ENCODE results near the gene FBXO24. TPM values are rescaled to one million over a fixed set of nuclear protein-coding genes. Genes with fewer than 3 reads are reported as not detected.

Gene FBXO24
- total RNA-seq, 2 experiments from 2014 or later = 1.4 to 2.1 TPM

GRCh38 chr7:100607111-100607510, 21.0 kb downstream of the FBXO24 start:
- ATAC-seq (no peak), DNase-seq (no peak)
- Mint-ChIP-seq H3K4me3 (no peak overlapping the region), H3K9me3 (ENCODE audit: low read depth) (no peaks in the 10 kb centered on the region), H3K36me3 (ENCODE audit: low read depth) (no peaks in the 10 kb centered on the region), H3K4me1 (peaks cover 18% of the 10 kb centered on the region), H3K27ac (no peak overlapping the region), H3K27me3 (peaks cover 3% of the 10 kb centered on the region)
- intact Hi-C loops (cut with DNase I, micrococcal nuclease) = no loop called here
- POLR2A ChIA-PET = interaction anchor here (1.7 kb wide), 1 partner anchor 99 kb away, joined by 4 read pairs; the partner anchor contains the start of gene POP7
- CTCF ChIA-PET = interaction anchor here (1.7 kb wide), 1 partner anchor 10 kb away, joined by 5 read pairs; no protein-coding TSS in a partner anchor

- no peak for ATAC-seq
- Mint-ChIP-seq H3K36me3 (ENCODE audit: low read depth) (no peaks in the 10 kb centered on the region), H3K4me3 (no peak overlapping the region), H3K27me3 (peaks cover 3% of the 10 kb centered on the region), H3K9me3 (ENCODE audit: low read depth) (no peaks in the 10 kb centered on the region), H3K27ac (peak overlapping the region; percentile 44), H3K4me1 (peaks cover 23% of the 10 kb centered on the region)
- POLR2A ChIA-PET = no interaction called here
- no peak for DNase-seq
- CTCF ChIA-PET = interaction anchor here (1.2 kb wide), 1 partner anchor 24 kb away, joined by 3 read pairs; no protein-coding TSS in a partner anchor
- intact Hi-C loops (cut with DNase I, micrococcal nuclease) = loop anchor here in 1 of 2 experiments (5.0 kb wide), 2 partner anchors 82 to 267 kb away; partner anchors contain the start of genes GIGYF1 and SRRT
These were observed 23.8 kb downstream of the FBXO24 start for GRCh38 chr7:100609958-100610357.

DNA sequence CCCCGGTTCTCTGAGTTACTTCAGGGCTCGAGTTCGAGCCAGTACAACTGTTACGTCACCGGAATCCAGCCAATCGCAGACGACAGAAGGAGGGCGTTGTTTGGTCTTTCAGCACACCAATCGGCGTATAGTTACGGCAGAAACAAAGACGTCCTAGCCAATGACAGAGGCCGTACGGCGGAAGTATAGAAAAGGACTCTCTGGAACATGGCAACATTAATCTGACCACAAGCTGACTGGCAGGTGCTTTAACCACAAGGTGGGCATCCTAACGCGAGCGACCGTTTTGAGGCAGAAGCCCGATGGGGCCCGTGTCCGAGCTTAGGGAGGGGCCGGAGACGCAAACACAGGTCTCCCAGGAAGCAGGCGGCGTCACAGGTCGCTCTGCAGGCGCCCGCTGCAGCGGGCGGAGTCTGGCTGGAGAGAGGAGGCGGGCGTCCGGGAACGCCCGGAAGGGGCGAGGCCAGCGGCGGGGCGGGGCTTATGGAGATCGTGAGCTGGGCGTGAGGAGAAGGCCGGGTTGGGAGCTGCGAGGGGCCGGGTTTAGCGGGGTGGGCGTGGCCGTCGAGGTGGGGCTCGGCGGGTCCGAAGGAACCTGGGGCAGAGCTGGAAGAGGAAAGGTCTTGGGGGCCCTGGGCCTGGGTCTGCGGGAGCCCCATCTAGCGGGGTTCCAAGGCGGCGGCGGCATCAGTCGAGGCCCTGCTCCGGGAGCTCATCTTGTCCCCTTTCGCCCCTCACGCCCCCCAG, 26.0 kb downstream of the FBXO24 start, which contains the start of gene MOSPD3:
MOSPD3 (plus strand) TSS at position 558 of the 747 bp plus-strand sequence. CDS start 252 bp downstream, outside the sequence.
- H3K27me3 Mint-ChIP-seq = no peaks in the 10 kb centered on the region
- CTCF ChIA-PET = interaction anchor here (0.6 to 3.9 kb wide), 18 partner anchors 8 to 478 kb away, joined by 3 to 22 read pairs (median 5); partner anchors contain the start of genes FBXO24, LRCH4, PCOLCE and POP7
- POLR2A ChIA-PET = interaction anchor here (0.6 to 2.0 kb wide), 8 partner anchors 20 to 267 kb away, joined by 3 to 12 read pairs (median 4); partner anchors contain the start of genes FBXO24, GNB2, LRCH4 and POP7
- H3K36me3 Mint-ChIP-seq (ENCODE audit: low read depth) = no peaks in the 10 kb centered on the region
- intact Hi-C loops (cut with DNase I, micrococcal nuclease) = loop anchor here (1.0 to 5.0 kb wide), 17 partner anchors 8 to 435 kb away; partner anchors contain the start of genes FBXO24 (in 2 of the 2), GIGYF1 (in 2 of the 2), GNB2 (in 2 of the 2) and LRCH4 (in 2 of the 2)
- peak within 1 kb of the TSS; percentile 83 for H3K4me3 Mint-ChIP-seq
- peak within 1 kb of the TSS; percentile 100 for H3K27ac Mint-ChIP-seq
- DNase-seq (peak; percentile 99), ATAC-seq (peak; percentile 94)
- no peaks in the 10 kb centered on the region for H3K9me3 Mint-ChIP-seq (ENCODE audit: low read depth)
- peaks cover 17% of the 10 kb centered on the region for H3K4me1 Mint-ChIP-seq

DNA sequence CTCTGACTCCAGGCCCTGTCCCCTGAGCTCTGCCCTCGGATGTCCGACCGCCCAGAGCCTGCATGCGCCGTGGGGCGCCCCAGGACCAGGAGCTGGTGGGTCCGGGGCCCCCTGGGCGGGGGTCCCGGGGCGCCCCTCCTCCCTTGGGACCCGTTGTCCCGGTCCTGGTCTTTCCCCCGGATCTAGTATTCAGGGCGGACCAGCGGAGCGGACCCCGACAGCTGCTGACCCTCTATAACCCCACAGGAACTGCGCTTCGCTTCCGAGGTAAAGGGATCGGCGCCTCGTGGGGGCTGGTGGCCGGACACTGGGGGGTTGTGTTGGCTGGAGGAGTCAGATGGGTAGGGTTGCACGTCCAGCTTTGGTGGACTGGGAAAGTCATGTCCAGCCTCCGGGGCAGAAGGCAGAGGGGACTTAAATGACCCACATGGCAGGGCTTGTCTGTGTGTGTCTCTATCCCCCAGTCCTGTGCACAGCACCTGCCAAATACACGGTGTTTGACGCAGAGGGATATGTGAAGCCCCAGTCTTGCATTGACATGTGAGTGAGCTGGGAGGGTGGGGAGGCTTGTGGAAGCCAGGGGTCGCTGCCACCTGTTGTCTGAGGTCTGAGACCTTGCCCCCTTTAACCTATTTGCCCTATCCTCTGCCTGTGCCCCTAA, 26.7 kb downstream of the FBXO24 start:
- POLR2A ChIA-PET = interaction anchor here (0.6 to 2.0 kb wide), 11 partner anchors 14 to 268 kb away, joined by 3 to 12 read pairs (median 4); partner anchors contain the start of genes FBXO24, GNB2, LRCH4 and POP7
- Mint-ChIP-seq H3K27ac (no peak overlapping the region), H3K27me3 (no peaks in the 10 kb centered on the region), H3K9me3 (ENCODE audit: low read depth) (no peaks in the 10 kb centered on the region), H3K4me1 (peaks cover 17% of the 10 kb centered on the region), H3K36me3 (ENCODE audit: low read depth) (no peaks in the 10 kb centered on the region), H3K4me3 (peak overlapping the region; percentile 83)
- no peak for ATAC-seq
- CTCF ChIA-PET = interaction anchor here (0.6 to 3.9 kb wide), 21 partner anchors 8 to 479 kb away, joined by 3 to 22 read pairs (median 5); partner anchors contain the start of genes FBXO24, LRCH4, PCOLCE and POP7
- intact Hi-C loops (cut with DNase I, micrococcal nuclease) = loop anchor here (1.0 to 5.0 kb wide), 17 partner anchors 9 to 436 kb away; partner anchors contain the start of genes FBXO24 (in 2 of the 2), GIGYF1 (in 2 of the 2), GNB2 (in 2 of the 2) and LRCH4 (in 2 of the 2)
- peak; percentile 51 for DNase-seq

DNA sequence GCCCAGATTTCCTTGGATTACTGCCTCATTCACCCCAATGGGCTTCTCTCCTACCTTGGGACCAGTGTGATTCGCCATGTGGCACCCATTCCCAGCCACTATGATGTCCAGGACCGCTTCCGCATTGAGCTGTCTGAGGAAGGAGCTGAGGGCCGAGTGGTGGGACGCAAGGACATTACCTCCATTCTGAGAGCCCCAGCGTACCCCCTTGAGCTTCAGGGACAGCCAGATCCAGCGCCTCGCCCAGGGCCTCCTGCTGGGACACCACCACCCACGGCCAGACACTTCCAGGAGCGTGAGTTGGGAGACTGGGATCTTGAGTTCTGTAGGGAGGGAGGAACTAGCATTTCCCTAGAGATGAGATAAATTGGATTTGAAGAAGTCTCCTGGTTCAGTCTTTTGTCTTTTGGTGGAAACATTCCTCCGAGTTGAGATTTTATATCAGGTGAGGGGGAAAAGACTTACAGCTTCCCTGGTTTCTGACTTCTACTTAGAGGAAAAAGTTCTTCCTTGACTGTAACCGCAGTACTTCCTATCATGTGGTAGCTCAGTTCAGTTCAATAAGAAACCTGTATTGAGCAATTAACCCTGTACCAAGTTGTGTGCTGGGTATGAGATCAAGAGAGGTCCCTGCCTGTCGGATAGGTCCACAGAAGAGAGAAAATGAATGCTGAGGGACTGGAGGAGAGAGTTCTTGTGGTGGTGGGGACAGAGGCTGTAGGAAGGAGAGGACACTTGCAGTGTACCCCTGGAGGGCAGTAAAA, 27.5 kb downstream of the FBXO24 start:
- H3K4me3 Mint-ChIP-seq = peak overlapping the region; percentile 83
- intact Hi-C loops (cut with DNase I, micrococcal nuclease) = loop anchor here in 1 of 2 experiments (5.0 kb wide), 2 partner anchors 79 to 264 kb away; partner anchors contain the start of genes GIGYF1 and SRRT
- no peaks in the 10 kb centered on the region for H3K27me3 Mint-ChIP-seq
- ChIA-PET POLR2A (interaction anchor here (0.8 to 2.0 kb wide), 5 partner anchors 13 to 185 kb away, joined by 3 to 12 read pairs (median 5); partner anchors contain the start of genes FBXO24, LRCH4 and ZCWPW1), CTCF (interaction anchor here (0.7 to 3.9 kb wide), 10 partner anchors 11 to 391 kb away, joined by 3 to 22 read pairs (median 5); partner anchors contain the start of genes PCOLCE and POP7)
- H3K36me3 Mint-ChIP-seq (ENCODE audit: low read depth) = no peaks in the 10 kb centered on the region
- no peaks in the 10 kb centered on the region for H3K9me3 Mint-ChIP-seq (ENCODE audit: low read depth)
- peaks cover 17% of the 10 kb centered on the region for H3K4me1 Mint-ChIP-seq
- H3K27ac Mint-ChIP-seq = no peak overlapping the region
- no peak for DNase-seq
- no peak for ATAC-seq

- POLR2A ChIA-PET = interaction anchor here (1.5 kb wide), 1 partner anchor 12 kb away, joined by 5 read pairs; no protein-coding TSS in a partner anchor
- Mint-ChIP-seq H3K27me3 (no peaks in the 10 kb centered on the region), H3K36me3 (ENCODE audit: low read depth) (no peaks in the 10 kb centered on the region), H3K27ac (no peak overlapping the region), H3K4me1 (peaks cover 17% of the 10 kb centered on the region), H3K9me3 (ENCODE audit: low read depth) (no peaks in the 10 kb centered on the region), H3K4me3 (no peak overlapping the region)
- CTCF ChIA-PET = interaction anchor here (0.7 to 3.9 kb wide), 5 partner anchors 15 to 91 kb away, joined by 3 to 22 read pairs (median 3); partner anchors contain the start of gene POP7
- ATAC-seq (no peak), DNase-seq (no peak)
- intact Hi-C loops (cut with DNase I, micrococcal nuclease) = loop anchor here in 1 of 2 experiments (5.0 kb wide), 2 partner anchors 78 to 263 kb away; partner anchors contain the start of genes GIGYF1 and SRRT
These were observed 28.3 kb downstream of the FBXO24 start for GRCh38 chr7:100614308-100614861.

- Mint-ChIP-seq H3K36me3 (ENCODE audit: low read depth) (peaks cover 2% of the 10 kb centered on the region), H3K27me3 (no peaks in the 10 kb centered on the region), H3K4me1 (no peaks in the 10 kb centered on the region), H3K27ac (no peak overlapping the region), H3K9me3 (ENCODE audit: low read depth) (no peaks in the 10 kb centered on the region), H3K4me3 (no peak overlapping the region)
- CTCF ChIA-PET = interaction anchor here (1.5 kb wide), 2 partner anchors 8 to 86 kb away, joined by 3 read pairs; partner anchors contain the start of genes MOSPD3 and POP7
- DNase-seq (no peak), ATAC-seq (no peak)
- POLR2A ChIA-PET = interaction anchor here (0.5 kb wide), 1 partner anchor 211 kb away, joined by 4 read pairs; no protein-coding TSS in a partner anchor
- intact Hi-C loops (cut with DNase I, micrococcal nuclease) = no loop called here
These were observed 34.1 kb downstream of the FBXO24 start for GRCh38 chr7:100620239-100620638.

GRCh38 chr7:100620804-100621203, 34.7 kb downstream of the FBXO24 start:
- H3K4me1 Mint-ChIP-seq = peaks cover 2% of the 10 kb centered on the region
- ChIA-PET POLR2A (no interaction called here), CTCF (interaction anchor here (0.6 to 1.5 kb wide), 3 partner anchors 8 to 97 kb away, joined by 3 read pairs; partner anchors contain the start of genes MOSPD3 and POP7)
- no peaks in the 10 kb centered on the region for H3K9me3 Mint-ChIP-seq (ENCODE audit: low read depth)
- intact Hi-C loops (cut with DNase I, micrococcal nuclease) = no loop called here
- H3K27me3 Mint-ChIP-seq = no peaks in the 10 kb centered on the region
- H3K27ac Mint-ChIP-seq = no peak overlapping the region
- H3K4me3 Mint-ChIP-seq = no peak overlapping the region
- H3K36me3 Mint-ChIP-seq (ENCODE audit: low read depth) = peaks cover 2% of the 10 kb centered on the region
- no peak for DNase-seq
- ATAC-seq = no peak

- ChIA-PET CTCF (interaction anchor here (0.8 kb wide), 1 partner anchor 463 kb away, joined by 3 read pairs; no protein-coding TSS in a partner anchor), POLR2A (no interaction called here)
- Mint-ChIP-seq H3K27me3 (no peaks in the 10 kb centered on the region), H3K4me3 (no peak overlapping the region), H3K27ac (no peak overlapping the region), H3K9me3 (ENCODE audit: low read depth) (no peaks in the 10 kb centered on the region), H3K4me1 (peaks cover 9% of the 10 kb centered on the region), H3K36me3 (ENCODE audit: low read depth) (peaks cover 2% of the 10 kb centered on the region)
- intact Hi-C loops (cut with DNase I, micrococcal nuclease) = no loop called here
- DNase-seq (no peak), ATAC-seq (no peak)
These were observed 35.4 kb downstream of the FBXO24 start for GRCh38 chr7:100621554-100621953.
